Suprapubic skin (tissue), 3 donors: ENCODE measurements around the gene ARL4D.

Experiments used
- EP300 ChIP-seq: sonication (generic); formaldehyde crosslinking; IDR thresholded peaks from one replicate; pipeline ENCODE4 v1.6.1; 2017; ENCODE audit warnings: antibody characterized with exemption
- POLR2A ChIP-seq, 2 donors: fragments of 450-650 bp; IDR thresholded peaks; one replicate each; pipeline ENCODE4 v1.6.1; 2017; ENCODE audit warnings: antibody characterized with exemption in 2 of 2, mild to moderate bottlenecking in 2 of 2, moderate library complexity in 2 of 2
- TF ChIP-seq, protein P1 (sequence below), 2 donors: fragments of 200-600 bp in 1 of 2; fragments of 450-650 bp in 1 of 2; sonication (generic) in 1 of 2; IDR thresholded peaks; one replicate each; pipeline ENCODE4 v1.5.1; 2016 to 2019; ENCODE audit warnings: antibody characterized with exemption in 2 of 2, mild to moderate bottlenecking in 1 of 2, moderate library complexity in 1 of 2

DNA sequence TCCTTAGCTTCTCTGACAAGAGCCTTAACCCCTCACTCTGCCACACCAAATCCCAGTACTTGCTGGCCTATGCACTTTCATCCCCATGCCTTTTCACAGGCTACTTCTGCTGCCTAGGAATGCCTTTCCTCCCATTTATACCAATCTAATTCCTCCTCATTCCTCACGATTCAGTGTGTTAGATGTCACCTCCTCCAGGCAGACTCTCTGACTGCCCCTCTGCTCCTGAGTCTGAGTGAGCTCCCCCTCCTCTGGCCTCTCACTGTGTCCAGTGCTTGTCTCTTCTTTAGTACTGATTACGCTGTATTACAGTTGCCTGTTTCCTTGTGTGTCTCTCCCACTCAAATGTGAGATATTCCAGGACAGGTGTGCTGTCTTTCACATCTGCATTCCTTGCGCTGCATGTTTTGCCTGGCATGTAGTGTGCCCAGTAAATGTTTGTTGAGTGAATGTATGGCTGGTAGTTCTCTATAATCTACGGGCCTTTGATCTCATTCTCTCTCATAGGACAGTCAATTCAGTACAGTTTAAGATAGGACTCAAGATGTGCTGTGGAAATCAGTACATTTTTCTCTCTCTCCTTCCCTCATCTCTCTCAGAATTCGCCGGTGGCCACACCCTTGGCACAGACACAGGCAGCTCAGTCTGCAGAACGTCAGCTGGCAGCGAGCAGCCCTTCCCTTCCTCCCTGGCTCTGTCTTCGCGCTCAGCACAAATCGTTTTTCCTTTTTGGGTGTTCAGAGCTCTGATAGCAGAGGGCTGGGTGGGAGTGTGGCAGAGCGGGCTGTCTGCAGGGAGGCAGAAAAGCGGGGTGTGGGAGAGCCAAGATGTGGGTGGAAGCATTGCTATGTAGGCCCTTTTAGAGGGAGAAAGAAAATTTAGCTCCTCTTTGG is 18.5 kb downstream of the ARL4D start:
- TF ChIP-seq, protein P1, sequence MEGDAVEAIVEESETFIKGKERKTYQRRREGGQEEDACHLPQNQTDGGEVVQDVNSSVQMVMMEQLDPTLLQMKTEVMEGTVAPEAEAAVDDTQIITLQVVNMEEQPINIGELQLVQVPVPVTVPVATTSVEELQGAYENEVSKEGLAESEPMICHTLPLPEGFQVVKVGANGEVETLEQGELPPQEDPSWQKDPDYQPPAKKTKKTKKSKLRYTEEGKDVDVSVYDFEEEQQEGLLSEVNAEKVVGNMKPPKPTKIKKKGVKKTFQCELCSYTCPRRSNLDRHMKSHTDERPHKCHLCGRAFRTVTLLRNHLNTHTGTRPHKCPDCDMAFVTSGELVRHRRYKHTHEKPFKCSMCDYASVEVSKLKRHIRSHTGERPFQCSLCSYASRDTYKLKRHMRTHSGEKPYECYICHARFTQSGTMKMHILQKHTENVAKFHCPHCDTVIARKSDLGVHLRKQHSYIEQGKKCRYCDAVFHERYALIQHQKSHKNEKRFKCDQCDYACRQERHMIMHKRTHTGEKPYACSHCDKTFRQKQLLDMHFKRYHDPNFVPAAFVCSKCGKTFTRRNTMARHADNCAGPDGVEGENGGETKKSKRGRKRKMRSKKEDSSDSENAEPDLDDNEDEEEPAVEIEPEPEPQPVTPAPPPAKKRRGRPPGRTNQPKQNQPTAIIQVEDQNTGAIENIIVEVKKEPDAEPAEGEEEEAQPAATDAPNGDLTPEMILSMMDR (IDR thresholded peaks at IDR 0.05), result no peak
- TF ChIP-seq POLR2A (IDR thresholded peaks at IDR 0.05) (no peak), EP300 (no peak)
